SHP77 treated with DMSO at 0.1 percent for 48 hours (cell line): Measurements from ENCODE around the gene IRF4.

ENCODE experiments used
- DNase-seq: peaks from one replicate; lab custom pipeline; 2025; lab: John Stamatoyannopoulos, UW

Gene IRF4

DNA sequence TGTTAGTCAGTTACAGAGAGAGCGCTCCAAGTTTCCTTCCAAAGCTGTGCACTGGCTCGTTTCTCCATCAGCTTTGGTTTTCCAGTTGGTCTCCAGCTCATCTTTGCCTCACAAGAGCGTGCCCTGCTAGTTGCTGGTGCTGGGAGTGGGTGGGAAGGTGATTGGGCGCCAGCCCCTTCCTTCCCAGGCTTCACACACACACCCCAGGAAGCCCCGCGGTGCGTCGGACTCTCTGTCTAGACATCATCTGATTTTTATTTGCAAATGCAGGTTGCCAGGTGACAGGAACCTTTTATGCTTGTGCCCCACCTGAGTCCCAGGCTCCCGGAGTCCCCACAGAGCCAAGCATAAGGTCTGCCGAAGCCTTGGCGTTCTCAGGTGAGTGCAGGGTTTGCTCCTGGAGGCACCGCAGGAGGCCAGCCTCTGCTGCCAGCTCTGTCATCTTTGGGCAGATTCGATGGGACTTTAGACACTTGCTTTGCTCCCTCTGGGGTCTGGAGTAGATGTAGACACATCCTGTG, 7.1 kb downstream of the IRF4 start:
- DNase-seq = no peak

DNA sequence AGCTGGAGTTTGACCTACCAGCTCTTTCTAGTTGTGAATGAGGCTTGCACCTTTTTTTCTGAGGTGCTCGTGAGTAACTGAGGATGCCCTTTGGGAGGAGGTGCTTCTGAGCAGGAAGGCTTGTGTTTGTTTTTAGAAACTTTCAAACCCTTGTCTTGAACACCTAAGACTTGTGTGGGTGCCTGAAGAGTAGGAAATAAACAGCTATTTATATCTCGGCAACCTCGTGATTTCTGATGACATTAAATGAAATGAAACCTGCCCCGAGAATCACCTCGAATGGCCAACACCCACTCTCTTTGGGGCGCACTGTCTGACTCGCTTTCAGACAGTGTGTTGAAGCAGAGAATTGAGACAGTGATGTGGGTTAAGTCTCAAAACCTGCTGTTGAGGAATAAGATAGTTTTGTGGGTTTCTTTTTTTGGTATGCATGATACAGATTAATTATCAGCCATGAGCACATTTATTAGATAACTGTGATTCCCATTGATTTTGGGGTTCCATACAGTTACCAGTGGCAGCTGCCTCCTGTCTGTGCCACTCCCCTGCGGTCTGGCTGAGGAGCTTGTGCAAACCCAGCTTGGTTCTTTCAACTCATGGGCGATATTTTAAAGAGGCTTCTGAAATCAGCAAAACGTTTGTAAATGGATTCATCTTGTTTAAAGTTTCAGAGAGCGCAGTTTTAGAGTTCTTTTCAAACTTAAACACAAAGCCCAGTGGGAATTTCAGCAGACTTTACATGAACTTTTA, 8.4 kb downstream of the IRF4 start:
- no peak for DNase-seq

DNA sequence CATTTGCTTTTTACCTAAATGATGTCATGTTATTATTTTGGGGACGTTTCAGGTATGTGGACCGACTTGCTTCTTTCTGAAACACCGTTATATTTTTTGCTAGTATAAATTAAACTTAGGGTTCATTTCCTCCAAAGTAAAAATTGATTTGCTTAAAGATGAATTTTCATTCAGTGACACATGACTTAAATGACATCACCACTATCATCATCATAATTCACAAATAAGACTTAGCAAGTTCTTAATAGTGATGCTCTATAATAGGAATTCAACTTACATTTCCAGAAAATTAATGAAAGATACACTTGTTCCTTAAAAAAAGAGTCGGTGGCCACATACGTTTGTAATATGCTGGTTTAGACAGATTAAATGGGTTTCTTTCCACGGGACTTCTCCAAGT, 9.3 kb downstream of the IRF4 start:
- no peak for DNase-seq

DNA sequence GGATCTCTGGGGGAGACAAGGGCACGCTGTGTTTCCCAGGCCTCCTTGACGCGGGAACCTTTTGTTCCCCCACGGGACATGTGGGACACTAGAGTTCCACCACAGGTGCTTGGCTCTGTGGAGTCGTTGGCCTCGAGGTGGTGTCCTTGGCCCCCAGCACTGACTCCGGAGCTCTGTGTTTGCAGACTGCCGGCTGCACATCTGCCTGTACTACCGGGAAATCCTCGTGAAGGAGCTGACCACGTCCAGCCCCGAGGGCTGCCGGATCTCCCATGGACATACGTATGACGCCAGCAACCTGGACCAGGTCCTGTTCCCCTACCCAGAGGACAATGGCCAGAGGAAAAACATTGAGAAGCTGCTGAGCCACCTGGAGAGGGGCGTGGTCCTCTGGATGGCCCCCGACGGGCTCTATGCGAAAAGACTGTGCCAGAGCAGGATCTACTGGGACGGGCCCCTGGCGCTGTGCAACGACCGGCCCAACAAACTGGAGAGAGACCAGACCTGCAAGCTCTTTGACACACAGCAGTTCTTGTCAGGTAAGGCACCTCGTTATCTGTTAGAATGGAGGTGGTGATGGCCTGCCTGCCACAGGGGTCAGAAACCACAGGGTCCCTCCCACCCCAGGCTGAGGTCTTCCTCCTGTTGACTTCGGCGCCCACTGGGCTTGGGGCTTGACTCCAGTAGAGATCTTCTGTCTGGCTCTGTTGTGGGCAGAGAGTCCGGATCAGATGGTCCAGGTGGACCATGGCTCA, 9.9 kb downstream of the IRF4 start:
- DNase-seq = no peak

DNA sequence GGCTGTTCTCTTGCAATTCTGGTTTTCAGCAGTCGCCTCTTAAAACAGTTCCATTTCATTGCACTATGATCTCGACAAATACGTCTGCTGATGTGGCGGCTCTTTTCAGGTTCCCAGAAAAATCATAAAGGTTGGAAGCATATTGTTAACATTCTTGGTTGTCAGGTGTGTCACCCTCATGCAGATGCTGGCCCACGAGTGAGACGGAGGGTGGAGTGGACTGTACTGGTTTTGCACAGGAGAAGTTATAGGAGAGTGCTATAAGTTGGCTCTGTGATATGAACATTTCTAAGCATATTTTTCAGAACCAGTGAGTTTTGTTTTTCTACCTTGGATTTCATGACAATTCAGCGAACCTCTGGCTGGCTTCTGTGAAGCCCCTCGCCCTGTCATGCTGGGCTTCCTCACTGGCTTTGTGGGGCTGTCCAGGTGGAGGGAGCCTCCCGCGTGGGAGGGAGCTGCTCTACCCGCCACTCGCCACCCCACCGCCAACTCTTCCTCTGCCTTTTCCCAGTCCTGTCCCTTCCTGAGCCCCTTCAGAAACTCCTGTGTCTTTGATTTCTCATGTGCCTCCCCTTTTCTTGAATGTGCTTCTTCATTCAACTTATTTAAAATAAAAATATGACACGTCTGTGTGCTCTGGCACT, 10.6 kb downstream of the IRF4 start:
- DNase-seq = no peak

DNA sequence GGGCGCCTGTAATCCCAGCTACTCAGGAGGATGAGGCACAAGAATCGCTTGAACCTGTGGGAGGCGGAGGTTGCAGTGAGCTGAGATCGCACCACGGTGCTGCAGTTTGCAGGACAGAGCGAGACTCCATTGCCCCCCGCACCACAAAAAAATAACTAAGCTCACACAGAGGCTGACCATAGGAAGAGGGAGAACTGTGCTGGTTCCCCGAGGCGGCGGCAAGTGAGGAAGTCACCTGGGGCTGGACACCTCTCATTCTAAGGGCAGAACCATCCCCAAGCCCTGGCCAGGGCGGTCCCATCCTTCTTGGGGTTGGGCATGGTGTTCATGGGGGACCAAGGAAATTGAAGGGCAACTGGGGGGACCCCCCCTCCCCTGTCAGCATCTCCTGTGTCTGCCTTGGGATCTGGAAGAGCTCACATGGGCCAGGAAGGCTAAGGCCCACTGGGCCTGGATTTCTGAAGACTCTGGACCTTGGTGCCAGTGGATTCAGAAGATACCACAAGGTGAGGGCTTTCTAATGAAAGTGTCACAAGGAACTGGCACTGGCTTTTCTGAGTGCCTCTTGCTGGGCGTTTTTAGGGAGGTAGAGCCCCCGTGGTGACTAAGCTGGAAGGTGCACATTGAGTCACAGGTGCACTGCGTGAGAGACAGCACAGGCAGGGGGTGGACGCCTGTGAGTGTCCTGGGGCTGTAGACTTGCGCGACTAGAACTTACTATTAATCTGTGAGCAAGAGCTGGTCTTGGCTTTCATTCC, 11.5 kb downstream of the IRF4 start:
- no peak for DNase-seq

DNA sequence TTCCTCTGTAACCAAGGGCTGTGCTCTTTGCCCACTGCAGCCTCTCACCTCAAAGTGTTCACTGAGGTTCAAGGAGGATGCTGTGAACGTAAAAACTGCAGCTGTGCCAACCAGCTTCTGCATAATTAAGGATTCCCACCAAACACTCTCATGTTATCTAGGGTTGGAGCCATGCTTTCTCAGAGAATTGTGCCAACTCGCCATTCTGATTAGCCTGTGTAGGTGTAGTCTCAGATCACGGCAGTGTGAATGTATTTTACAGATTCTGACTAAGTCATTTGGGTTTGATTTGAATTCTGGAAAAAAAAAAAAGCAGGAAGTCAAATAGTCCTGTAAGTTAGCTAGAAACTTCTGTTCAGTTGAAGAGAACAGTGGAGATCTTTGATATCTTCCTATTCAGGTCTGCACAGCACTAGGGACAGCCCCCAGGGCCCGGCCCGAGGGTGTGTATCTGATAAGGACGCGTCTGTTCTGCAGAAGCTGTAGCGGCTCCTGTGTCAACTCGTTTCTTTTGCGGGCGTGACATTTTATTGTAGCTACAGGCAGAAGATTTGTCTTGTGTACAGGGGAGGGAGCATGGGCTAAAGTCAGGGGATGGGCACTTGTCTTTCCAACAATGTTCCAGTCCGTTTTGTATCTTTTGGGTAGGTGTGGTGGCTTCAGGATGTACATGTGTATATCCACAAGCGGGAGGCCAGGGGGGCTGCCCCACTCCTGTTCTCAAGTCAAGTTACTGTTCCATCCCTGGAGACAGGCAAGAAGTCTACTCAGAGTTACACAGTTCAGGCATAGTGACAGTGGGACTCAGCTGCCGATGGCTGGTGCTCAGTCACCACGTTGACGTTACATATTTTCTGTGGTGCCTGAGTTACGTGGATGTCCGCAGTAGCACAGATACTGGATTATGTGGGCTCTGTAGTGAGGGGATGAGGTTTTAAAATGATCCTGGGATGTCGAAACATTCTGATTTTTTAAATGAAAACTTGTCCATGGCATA, 12.4 kb downstream of the IRF4 start:
- no peak for DNase-seq

DNA sequence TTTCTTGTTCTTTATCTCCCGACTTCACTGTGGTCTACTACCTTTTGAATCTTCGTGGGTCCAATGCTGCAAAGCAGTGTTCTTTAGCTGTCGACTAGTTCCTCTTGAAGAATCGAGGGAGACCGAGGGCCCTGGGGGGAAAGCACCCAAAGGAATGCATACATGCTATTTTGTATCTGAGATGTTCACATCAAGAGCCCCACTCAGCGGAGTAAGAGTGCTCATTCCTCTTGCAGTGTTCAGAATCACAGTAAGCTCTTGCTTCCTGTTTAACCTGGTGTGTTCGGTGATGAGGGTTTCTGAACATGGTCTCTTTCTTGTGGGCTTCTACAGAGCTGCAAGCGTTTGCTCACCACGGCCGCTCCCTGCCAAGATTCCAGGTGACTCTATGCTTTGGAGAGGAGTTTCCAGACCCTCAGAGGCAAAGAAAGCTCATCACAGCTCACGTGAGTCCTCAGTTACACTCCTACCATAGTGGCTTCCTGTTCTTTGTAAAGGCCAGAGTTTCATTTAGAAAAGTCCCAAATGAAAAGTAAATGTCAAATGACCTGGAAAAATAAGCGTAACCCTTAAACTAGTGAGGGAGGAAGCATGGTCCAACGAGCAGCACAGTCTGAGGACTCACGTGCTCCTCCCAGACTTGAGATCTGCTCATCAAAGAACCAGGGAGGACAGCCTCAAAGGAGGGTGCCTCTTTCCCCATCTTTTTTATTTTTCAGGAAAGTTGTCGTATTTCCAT, 13.3 kb downstream of the IRF4 start:
- DNase-seq = no peak

DNA sequence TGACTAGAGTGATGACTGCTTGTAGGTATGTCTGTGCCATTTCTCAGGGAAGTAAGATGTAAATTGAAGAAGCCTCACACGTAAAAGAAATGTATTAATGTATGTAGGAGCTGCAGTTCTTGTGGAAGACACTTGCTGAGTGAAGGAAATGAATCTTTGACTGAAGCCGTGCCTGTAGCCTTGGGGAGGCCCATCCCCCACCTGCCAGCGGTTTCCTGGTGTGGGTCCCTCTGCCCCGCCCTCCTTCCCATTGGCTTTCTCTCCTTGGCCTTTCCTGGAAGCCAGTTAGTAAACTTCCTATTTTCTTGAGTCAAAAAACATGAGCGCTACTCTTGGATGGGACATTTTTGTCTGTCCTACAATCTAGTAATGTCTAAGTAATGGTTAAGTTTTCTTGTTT, 16.6 kb downstream of the IRF4 start:
- no peak for DNase-seq

DNA sequence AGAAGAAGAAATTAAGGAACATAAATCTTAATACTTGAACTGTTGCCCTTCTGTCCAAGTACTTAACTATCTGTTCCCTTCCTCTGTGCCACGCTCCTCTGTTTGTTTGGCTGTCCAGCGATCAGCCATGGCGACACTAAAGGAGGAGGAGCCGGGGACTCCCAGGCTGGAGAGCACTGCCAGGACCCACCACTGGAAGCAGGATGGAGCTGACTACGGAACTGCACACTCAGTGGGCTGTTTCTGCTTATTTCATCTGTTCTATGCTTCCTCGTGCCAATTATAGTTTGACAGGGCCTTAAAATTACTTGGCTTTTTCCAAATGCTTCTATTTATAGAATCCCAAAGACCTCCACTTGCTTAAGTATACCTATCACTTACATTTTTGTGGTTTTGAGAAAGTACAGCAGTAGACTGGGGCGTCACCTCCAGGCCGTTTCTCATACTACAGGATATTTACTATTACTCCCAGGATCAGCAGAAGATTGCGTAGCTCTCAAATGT, 17.1 kb downstream of the IRF4 start:
- no peak for DNase-seq

DNA sequence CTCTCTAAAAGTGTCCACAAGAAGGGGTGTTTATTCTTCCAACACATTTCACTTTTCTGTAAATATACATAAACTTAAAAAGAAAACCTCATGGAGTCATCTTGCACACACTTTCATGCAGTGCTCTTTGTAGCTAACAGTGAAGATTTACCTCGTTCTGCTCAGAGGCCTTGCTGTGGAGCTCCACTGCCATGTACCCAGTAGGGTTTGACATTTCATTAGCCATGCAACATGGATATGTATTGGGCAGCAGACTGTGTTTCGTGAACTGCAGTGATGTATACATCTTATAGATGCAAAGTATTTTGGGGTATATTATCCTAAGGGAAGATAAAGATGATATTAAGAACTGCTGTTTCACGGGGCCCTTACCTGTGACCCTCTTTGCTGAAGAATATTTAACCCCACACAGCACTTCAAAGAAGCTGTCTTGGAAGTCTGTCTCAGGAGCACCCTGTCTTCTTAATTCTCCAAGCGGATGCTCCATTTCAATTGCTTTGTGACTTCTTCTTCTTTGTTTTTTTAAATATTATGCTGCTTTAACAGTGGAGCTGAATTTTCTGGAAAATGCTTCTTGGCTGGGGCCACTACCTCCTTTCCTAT, 17.9 kb downstream of the IRF4 start:
- DNase-seq = no peak

DNA sequence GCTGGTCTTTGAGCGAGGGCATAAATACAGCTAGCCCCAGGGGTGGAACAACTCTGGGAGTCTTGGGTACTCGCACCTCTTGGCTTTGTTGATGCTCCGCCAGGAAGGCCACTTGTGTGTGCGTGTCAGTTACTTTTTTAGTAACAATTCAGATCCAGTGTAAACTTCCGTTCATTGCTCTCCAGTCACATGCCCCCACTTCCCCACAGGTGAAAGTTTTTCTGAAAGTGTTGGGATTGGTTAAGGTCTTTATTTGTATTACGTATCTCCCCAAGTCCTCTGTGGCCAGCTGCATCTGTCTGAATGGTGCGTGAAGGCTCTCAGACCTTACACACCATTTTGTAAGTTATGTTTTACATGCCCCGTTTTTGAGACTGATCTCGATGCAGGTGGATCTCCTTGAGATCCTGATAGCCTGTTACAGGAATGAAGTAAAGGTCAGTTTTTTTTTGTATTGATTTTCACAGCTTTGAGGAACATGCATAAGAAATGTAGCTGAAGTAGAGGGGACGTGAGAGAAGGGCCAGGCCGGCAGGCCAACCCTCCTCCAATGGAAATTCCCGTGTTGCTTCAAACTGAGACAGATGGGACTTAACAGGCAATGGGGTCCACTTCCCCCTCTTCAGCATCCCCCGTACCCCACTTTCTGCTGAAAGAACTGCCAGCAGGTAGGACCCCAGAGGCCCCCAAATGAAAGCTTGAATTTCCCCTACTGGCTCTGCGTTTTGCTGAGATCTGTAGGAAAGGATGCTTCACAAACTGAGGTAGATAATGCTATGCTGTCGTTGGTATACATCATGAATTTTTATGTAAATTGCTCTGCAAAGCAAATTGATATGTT, 19.2 kb downstream of the IRF4 start:
- no peak for DNase-seq

DNA sequence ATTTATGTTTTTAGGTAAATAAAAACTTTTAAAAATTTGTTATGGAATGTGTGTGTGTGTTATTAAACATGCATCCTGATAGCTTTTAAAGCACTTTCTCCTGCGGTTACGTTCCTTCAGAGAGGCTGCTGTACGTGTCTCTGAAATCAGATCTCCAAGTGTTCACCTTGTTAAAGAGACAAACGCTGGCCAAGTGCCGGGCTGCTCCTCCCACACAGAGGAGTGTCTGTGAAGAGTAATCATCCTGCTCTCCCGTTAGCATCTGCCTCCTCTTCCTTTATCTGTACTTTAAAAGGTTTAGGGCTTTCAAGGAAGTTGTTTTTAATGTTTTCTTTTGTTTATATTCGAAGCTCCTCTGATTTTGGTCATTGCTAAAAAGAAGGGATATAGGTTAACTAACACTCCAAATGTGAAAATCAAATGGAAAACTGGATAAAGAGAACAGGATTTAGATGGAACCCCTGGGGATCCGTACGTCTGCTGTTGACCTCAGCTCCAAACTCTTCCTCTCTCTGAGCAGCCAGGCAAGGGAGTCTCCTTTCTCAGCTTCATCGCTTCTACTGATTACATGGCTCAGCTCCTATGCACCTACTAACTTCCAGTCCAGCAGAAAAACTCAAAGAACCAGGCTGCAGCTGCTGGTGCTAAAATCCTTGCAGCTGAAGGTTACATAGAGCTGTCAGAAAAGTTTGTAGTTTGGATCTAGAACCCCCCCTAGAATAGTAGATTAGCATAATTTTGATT, 20.0 kb downstream of the IRF4 start:
- no peak for DNase-seq

DNA sequence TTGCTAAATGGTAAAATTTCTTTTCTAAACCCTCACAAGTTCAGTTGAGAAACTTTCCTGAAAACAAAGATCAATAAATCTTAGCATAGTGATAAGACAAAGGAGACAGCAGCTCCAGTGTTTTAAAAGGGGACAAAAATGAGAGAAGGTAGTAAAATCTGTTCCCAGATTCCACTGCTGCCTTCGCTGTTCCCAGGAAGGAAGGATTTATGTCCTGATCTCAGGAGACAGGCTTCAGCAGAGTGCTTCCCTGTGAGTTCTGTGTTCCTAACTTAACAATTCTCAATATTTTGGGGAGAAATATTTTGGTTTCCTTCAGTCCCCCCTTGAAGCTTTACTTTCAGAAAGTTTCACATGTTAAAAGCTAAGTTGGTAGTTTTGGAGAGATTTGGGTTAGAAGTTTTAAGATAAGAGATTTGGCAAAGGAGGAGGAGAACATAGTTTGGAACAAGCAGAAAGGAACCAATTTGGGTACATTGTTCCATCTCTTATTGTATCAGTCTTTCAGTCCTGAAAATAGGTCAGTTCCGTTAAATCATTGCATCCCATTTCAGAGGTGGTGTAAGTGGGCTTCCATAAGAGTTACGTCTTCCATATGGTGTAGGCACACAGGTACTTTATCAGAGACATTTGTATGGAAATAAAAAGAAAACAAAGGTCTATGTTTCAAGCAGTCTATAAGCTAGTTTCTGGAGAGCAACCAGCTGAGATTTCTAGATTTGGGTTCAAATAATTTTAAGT, 20.8 kb downstream of the IRF4 start:
- no peak for DNase-seq

DNA sequence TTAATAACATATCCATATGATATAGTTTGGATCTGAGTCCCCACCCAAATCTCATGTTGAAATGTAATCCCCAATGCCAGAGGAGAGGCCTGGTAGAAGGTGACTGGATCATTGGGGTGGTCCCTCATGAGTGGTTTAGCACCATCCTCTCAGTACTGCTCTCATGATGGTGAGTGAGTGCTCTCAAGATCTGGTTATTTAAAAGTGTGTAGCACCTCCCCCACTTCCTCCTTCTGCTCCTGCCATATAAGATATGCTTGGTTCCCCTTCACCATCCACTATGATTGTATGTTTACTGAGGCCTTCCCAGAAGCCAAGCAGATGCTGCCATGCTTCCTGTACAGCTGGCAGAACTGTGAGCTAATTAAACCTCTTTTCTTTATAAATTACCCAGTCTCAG, 22.9 kb downstream of the IRF4 start:
- DNase-seq = no peak

DNA sequence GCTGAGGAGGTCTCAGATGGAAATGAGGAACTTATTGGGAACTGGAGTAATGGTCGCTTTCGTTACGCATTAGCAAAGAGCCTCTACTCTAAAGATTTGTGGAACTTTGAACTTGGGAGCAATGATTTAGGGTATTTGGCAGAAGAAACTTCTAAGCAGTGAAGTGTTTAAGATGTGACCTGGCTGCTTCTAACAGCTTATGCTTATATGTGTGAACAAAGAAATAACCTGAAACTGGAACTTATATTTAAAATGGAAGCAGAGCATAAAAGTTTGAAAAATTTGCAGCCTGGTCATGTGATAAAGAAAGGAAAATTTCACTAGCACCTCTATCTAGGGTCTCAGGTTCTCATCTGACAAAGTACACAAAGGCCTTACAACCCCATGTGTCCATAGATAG, 23.5 kb downstream of the IRF4 start:
- no peak for DNase-seq

DNA sequence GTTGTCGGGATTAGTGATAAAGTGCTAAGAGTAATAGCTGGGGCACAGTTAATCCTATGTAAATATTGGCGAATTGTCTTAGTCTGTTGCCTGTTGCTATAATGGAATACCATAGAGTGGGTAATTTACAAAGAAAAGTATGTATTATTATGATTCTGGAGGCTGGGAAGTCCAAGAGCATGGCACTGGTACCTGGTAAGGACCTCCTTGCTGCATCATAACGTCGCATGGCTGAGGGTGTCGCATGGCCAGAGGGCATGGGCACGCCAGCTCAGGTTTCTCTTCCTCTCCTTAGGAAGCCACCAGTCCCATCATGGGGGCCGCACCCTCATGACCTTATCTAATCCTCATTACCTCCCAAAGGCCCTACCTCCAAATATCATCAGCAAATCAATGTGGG, 29.7 kb downstream of the IRF4 start:
- no peak for DNase-seq
